GM19452 (cell line): ENCODE measurements around the gene THAP4.
"Not testable (repeated sequence)": the region's sequence is repeated elsewhere in the genome, so short reads cannot be mapped to it uniquely, and the experiment has no call there.

Source experiments
- ATAC-seq: cut with Tn5 transposase; IDR thresholded peaks from one replicate; pipeline ENCODE4 v1.9.1; 2021; ENCODE audit not compliant: unreplicated experiment

The THAP4 gene

DNA sequence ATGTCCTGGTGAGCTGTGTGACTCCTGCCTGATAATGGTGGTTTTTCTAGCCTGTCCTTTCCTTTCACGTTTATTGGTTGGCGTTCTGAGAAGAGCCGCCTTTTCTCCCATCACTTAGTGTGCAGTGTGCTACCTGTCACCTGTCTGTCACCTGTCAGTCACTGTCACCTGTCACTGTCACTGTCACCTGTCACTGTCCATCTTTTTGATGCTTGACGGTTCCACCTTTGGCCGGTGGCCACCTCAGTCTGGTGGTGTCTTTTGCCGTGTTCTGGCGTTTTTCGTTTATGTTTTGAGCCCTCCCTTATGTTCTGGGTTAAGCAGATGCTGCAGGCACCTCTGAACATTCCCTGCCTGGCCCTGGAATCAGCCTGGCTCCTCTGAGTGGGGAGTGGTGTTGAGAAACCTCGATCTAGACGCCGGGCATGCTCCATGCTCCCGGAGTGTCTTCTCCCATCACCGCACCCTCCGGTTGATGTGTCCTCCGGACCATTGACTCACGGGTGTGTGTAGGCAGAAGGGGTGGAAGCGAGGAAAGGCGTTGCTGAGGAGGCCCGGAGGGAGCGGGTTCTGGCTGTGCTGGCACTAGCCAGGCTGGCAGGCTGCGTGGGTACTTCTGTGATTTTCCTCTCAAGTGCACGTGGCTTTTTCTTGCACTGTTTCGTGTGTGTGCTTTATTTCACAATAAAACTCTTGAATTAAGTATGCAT is 28.9 kb upstream of the THAP4 start:
- no peak for ATAC-seq

DNA sequence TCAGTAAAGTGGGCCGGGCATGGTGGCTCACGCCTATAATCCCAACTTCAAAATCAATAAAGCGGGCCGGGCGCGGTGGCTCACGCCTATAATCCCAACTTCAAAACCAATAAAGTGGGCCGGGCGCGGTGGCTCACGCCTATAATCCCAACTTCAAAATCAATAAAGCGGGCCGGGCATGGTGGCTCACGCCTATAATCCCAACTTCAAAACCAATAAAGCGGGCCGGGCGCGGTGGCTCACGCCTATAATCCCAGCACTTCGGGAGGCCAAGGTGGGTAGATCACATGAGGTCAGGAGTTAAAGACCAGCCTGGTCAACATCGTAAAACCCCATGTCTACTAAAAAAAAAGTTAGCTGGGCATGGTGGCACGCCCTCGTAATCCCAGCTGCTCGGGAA is 25.8 kb upstream of the THAP4 start:
- ATAC-seq = not testable (repeated sequence)

DNA sequence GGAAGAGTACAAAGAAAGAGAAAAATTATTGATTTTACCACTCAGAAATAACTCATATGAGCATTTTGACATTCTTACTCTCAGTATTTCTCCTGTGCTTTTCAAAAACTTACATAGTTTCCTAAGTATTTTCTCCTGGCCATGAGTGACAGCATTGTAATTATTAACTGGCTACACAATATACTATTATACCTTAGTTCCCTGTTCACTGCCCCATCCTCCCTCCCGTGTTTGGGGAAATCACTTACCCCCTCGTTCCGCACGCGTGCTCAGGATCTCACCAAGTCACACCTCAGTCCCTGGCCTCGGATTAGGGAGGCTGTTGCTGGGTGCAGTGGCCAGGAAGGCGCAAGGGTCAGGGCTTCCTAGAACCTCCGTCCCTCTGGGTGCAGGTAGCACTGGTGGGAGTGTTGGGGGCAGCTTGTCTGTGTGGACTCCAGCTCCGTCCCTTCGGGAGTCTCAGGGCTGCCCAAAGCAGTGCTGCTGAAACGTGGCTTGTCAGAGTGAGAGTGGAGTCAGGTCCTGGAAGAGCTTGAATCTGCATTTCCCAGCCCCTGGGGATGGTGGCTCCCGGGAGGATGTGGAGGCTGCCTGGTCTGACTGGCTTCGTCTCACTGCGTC is 23.7 kb upstream of the THAP4 start:
- no peak for ATAC-seq

DNA sequence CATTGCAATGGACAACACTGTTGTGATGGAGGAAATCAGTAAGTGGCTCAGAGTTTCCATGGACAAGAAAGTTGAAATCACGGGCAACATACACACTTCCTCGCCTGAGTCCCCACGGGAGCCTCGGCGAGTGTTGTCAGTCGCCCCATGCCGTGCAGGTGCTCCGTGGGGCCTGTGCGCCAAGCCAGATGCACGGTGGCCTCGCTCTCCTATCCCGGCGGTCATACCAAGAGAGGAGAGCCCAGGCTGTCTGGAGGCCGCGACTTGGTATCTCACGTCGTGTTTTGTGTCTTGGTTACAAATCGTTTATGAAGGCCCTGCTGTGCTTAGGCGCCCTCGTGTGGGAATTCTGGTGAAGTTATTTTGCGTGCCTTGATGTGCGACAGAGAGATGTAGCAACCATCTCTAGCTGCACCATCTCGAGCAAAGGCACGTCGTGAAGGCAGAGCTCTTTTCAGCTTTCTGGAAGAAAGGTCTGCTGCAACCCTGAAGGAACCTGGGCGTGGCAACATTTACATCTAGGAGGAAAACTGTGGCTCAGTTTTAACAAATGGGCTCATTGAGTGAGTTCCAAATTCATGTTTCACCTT is 22.3 kb upstream of the THAP4 start:
- no peak for ATAC-seq

DNA sequence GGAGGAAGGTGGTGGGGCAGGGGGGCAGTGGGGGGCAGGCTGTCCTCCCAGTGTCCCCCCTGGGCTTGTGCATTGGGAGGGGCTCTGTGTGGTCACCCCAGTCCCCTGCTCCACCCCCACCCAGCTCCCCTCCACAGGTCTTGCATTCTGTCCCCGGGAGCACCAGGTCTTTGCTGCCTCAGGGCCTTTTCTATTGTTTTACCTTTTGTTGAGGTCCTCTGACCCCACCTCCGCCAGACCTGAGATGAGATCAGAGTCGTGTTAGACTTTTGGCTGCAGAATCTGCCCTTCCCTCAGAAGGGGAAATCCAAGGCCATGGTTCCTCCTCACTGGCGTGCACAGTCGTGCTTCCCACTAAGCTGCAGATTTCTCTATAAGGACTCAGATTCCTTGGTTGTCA is 21.3 kb upstream of the THAP4 start:
- ATAC-seq = no peak

DNA sequence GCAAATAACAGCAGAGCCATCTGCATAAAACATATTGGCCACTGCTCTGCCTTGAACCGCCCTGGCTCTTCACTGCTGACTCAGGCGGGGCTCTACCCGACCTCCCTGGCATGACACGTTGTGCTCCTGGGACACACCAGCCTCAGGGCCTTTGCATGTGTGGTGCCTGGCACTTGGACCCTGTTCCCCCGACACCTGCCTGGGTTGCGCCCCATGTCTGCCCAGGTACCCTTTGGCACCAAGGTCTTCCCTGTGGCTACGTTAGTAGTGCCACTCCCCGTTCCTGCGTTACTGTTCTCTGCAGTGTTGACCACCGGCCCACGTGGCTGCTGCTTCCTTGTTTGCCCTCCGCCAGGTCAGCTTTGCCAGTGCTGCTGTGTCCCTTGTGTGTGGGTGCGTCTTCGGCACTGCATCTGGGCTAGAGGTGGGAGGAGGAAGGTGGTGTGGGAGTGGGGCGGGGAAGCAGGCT is 20.9 kb upstream of the THAP4 start:
- no peak for ATAC-seq

- ATAC-seq = no peak
These were observed 19.3 kb upstream of the THAP4 start for GRCh38 chr2:241656190-241656741.

DNA sequence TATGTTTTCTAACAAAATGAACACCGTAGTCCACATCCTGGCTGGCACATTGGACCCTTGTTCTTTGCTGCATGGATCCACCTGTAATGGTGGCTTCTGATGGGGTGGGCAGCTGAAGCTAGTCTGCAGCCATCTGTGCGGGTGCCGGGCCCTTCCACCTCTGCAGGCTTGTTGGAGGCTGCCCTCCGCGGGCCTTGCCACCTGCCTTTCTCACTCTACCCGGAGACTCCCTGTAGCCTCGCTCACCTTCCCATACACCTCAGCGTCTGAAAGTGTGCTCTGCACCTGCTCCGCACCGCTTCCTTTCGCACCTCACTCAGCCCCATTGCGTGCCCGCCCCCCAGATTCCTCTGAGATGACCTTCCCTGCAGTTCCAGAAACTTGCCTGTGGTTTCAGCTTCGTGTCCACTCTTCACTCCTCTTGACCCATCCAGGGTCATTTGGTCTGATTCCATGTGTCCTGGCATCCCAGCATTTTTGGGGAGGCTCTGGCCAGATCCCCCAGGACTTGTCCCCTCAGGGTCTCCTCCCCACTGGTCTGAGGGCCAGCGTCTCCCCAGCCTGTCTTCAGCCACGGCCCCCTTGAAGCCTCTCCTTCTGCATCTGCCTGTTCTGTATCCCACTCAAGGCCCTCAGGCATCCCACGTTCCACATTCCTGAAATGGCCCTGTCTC is 18.7 kb upstream of the THAP4 start:
- ATAC-seq = no peak

DNA sequence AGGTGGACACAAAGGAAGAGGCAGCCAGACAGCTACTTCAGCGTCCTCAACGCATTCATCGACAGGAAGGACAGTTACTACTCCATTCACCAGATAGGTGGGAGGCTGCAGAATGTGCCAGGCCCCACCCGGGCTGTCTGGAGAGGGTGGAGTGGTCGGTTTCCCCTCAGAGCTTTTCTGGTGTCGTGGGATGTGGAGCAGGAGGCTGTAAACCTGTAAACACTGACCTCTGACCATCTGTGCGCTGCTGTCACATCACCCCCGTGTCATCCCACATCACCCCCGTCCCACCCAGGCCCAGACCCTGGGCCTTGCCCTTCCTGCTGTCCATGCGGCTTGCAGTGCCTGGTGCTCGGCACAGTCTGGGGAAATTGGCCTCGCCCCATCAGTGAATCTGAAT is 17.6 kb upstream of the THAP4 start:
- ATAC-seq = no peak

- no peak for ATAC-seq
These were observed 16.3 kb upstream of the THAP4 start for GRCh38 chr2:241653210-241653750.

DNA sequence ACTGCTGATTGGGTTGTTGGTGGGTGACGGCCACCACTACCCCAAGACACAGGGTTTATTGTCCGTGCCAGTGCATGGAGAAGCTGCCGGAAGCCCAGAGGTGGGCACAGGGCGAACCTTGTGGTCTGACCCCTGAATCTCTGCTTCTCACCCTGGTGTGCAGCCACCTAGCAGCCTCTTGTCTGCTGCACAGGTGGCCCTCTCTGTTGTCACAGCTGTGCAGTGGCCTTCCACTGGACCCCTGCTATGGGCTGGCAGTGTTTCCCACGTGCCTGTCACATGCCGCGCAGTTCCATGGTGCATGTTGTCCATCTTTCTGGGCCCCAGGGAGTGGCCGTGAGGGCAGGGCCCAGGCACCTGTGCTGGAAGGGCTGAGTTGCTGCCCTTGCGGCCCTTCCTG is 15.8 kb upstream of the THAP4 start:
- no peak for ATAC-seq

DNA sequence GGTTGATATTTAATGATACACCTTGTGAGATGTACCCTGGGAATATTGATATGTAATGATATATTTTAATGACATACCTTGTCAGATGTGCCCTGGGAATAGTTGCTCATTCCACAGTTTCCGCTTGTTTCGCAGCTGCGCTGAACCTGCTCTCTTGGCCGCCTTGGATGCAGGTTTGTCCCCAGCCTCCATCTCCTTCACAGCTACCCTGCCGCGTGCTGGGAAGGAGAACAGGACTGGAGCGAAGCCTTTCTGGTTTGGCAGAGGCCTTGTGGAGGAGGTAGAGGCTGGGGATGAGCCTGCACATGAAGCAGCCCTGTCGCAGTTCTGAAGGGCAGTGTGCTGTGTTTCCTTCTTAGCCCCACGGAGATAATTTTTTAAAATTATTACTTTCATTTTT is 15.2 kb upstream of the THAP4 start:
- no peak for ATAC-seq

GRCh38 chr2:241649927-241650326 is 13.0 kb upstream of the THAP4 start:
- ATAC-seq = no peak

- no peak for ATAC-seq
These were observed 12.4 kb upstream of the THAP4 start for GRCh38 chr2:241649404-241649803.

DNA sequence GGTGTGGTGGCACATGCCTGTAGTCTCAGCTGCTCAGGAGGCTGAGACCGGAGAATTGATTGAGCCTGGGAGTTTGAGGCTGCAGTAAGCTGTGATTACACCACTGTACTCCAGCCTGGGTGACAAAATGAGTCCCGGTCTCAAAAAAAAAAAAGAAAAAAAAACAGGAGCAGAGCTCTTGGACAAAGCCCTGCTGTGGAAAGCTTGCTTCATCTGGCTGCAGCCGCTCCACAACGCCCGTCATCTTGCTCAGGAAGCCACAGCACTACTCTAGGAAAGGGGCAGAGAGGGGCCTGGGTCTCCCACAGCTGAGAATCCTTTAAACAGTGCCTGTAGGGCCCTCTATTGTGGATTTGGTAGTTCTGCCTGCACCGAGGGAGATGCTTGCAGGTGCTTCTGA is 11.5 kb upstream of the THAP4 start:
- no peak for ATAC-seq

GRCh38 chr2:241645915-241646645 is 9.1 kb upstream of the THAP4 start:
- ATAC-seq = no peak

DNA sequence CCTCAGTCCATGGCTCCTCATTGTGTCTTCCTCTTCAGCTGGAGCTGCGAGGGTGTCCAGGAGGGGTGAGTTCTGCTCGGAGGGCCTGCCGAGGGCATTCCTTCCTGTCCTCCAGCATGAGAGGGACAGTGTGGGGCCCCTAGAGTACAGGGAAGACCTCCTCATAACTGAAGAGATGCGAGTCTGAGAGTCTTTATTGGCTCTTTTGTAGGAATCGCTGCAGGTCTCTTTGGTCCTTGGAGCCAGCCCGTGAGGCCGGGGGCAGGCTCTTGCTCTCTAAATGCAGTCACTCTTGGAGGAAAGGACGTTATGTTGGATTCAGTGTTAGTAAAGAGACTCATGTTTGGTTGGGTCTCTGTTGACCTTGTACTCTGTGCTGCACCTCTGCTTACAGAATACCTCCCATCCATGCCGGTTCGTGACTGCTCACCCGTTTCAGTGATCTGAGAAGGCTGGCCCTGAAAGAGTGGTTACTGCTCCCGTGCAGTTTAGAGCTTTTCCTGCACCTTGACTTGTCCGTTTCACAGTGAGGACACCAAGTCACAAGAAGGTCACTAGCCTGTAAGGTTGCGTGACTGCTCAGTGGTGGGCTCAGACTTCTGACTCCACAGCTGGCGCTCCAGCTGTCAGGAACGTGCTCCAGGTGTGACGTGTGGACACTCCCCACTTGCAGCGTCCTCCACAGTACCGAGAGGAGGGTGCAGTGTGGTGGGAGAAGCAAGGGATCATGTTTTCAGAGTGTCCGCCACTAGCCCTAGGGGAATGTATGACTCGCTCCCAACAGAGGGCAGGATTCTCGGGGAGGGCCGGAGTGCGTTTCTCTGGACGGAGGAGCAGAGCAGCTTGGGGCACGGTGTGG is 8.3 kb upstream of the THAP4 start:
- ATAC-seq = no peak

- no peak for ATAC-seq
These were observed 4.7 kb upstream of the THAP4 start for GRCh38 chr2:241641631-241642030.

GRCh38 chr2:241640165-241640795 is 3.3 kb upstream of the THAP4 start:
- no peak for ATAC-seq
